IMR-90 (cell line): ENCODE data around the gene UMODL1. TPM values are rescaled to one million over a fixed set of nuclear protein-coding genes. Genes with fewer than 3 reads are reported as not detected.

Experiments used
- ATAC-seq: fragments of 200-7000 bp; cut with Tn5 transposase; 2 replicates; pipeline ENCODE4 v1.9.1; 2020; ENCODE audit warnings: low read depth, mild to moderate bottlenecking, moderate library complexity
- BruUV-seq: library from RNA; stranded (reverse); fragments of 400-500 nt; replicated peaks from 2 replicates; lab custom pipeline; 2021; lab: Mats Ljungman, UMichigan
- CTCF ChIA-PET: fragments of 300-600 bp; formaldehyde crosslinking; extraction: SDS; loops from one replicate; lab custom pipeline; 2021; ENCODE audit warnings: antibody characterized with exemption; lab: Yijun Ruan, JAX
- POLR2A ChIA-PET: fragments of 300-600 bp; sonication (Branson Sonifier 250); formaldehyde crosslinking; loops from one replicate; lab custom pipeline; 2022; ENCODE audit warnings: antibody characterized with exemption; ENCODE audit not compliant: unreplicated experiment; lab: Charles Lee
- DNase-seq: peaks from one replicate; pipeline ENCODE4 v3.0.0; 2013
- H2AFZ ChIP-seq: replicated peaks from 2 replicates; pipeline ENCODE3; 2013; ENCODE audit warnings: low read length, mild to moderate bottlenecking; ENCODE audit not compliant: poor library complexity
- H2AK5ac ChIP-seq: 2 replicates; pipeline ENCODE4 v1.6.1; 2013; ENCODE audit warnings: low read depth, low read length, inconsistent platforms
- H2AK9ac ChIP-seq: replicated peaks from 2 replicates; pipeline ENCODE3; 2013; ENCODE audit warnings: mild to moderate bottlenecking, low read depth, low read length, moderate library complexity; ENCODE audit not compliant: poor library complexity
- H2BK120ac ChIP-seq: 2 replicates; pipeline ENCODE4 v1.6.1; 2013; ENCODE audit warnings: low read depth, low read length, inconsistent platforms
- H2BK15ac ChIP-seq: 3 replicates; pipeline ENCODE4 v1.6.1; 2013; ENCODE audit warnings: low read depth, low read length, inconsistent platforms
- H2BK20ac ChIP-seq: 2 replicates; pipeline ENCODE4 v1.6.1; 2013; ENCODE audit warnings: low read depth, mild to moderate bottlenecking, inconsistent platforms, low read length, moderate library complexity
- H2BK5ac ChIP-seq: 2 replicates; pipeline ENCODE4 v1.6.1; 2013; ENCODE audit warnings: mild to moderate bottlenecking, low read depth, low read length, inconsistent platforms; ENCODE audit not compliant: poor library complexity, severe bottlenecking
- H3K14ac ChIP-seq: replicated peaks from 2 replicates; pipeline ENCODE4 v1.6.1; 2013; ENCODE audit warnings: low read depth, low read length, inconsistent platforms
- H3K18ac ChIP-seq: 2 replicates; pipeline ENCODE4 v1.6.1; 2013; ENCODE audit warnings: low read depth, low read length, control low read depth
- H3K23ac ChIP-seq: 2 replicates; pipeline ENCODE4 v1.6.1; 2013; ENCODE audit warnings: low read depth, low read length, inconsistent platforms
- H3K27ac ChIP-seq: 2 replicates; pipeline ENCODE4 v1.5.1; 2013; ENCODE audit warnings: mild to moderate bottlenecking, control low read depth, low read length; ENCODE audit not compliant: insufficient read depth
- H3K27me3 ChIP-seq: 2 replicates; pipeline ENCODE4 v1.6.1; 2013; ENCODE audit warnings: low read length; ENCODE audit not compliant: control insufficient read depth, insufficient read depth
- H3K36me3 ChIP-seq: 2 replicates; pipeline ENCODE4 v1.6.1; 2013; ENCODE audit warnings: low read length, mixed read lengths; ENCODE audit not compliant: control insufficient read depth, insufficient read depth
- H3K4ac ChIP-seq: 2 replicates; pipeline ENCODE4 v1.6.1; 2013; ENCODE audit warnings: low read depth, low read length, inconsistent platforms
- H3K4me1 ChIP-seq: 2 replicates; pipeline ENCODE4 v1.6.1; 2013; ENCODE audit warnings: low read length, mixed read lengths; ENCODE audit not compliant: control insufficient read depth, insufficient read depth
- H3K4me2 ChIP-seq: 2 replicates; pipeline ENCODE4 v1.6.1; 2013; ENCODE audit warnings: low read depth, mild to moderate bottlenecking, control low read depth, low read length, moderate library complexity
- H3K4me3 ChIP-seq: 2 replicates; pipeline ENCODE4 v1.5.1; 2013; ENCODE audit warnings: low read depth, mild to moderate bottlenecking, control low read depth, low read length, moderate library complexity; ENCODE audit not compliant: insufficient read depth
- H3K56ac ChIP-seq: 2 replicates; pipeline ENCODE4 v1.6.1; 2013; ENCODE audit warnings: low read length, inconsistent platforms; ENCODE audit not compliant: insufficient read depth; ENCODE audit errors: extremely low read depth
- H3K79me1 ChIP-seq, 2 experiments: 2 replicates each; pipeline ENCODE4 v1.6.1; 2013; ENCODE audit warnings: low read length in 2 of 2, inconsistent platforms in 1 of 2, low read depth in 1 of 2
- H3K9ac ChIP-seq: 2 replicates; pipeline ENCODE4 v1.6.1; 2013; ENCODE audit warnings: low read depth, low read length, control low read depth
- H3K9me1 ChIP-seq: 2 replicates; pipeline ENCODE4 v1.6.1; 2013; ENCODE audit warnings: low read length, inconsistent platforms; ENCODE audit not compliant: insufficient read depth
- H3K9me3 ChIP-seq: 2 replicates; pipeline ENCODE4 v1.6.1; 2013; ENCODE audit warnings: low read length; ENCODE audit not compliant: control insufficient read depth, insufficient read depth
- H4K20me1 ChIP-seq: 2 replicates; pipeline ENCODE4 v1.6.1; 2013; ENCODE audit warnings: low read length, inconsistent platforms; ENCODE audit not compliant: insufficient read depth
- H4K5ac ChIP-seq: 2 replicates; pipeline ENCODE4 v1.6.1; 2013; ENCODE audit warnings: mild to moderate bottlenecking, low read depth, low read length, control low read depth
- H4K8ac ChIP-seq, 2 experiments: 2 replicates each; pipeline ENCODE4 v1.6.1; 2013; ENCODE audit warnings: low read depth in 2 of 2, low read length in 2 of 2, control low read depth in 1 of 2, inconsistent platforms in 1 of 2
- H4K91ac ChIP-seq: 2 replicates; pipeline ENCODE4 v1.6.1; 2013; ENCODE audit warnings: low read depth, low read length, inconsistent platforms; ENCODE audit not compliant: insufficient read depth
- BHLHE40 ChIP-seq: fragments of 150-350 bp; IDR thresholded peaks from 2 replicates; pipeline ENCODE4 v1.6.1; 2016; ENCODE audit warnings: mild to moderate bottlenecking, low read depth, low read length
- SMC3 ChIP-seq: fragments of 150-350 bp; IDR thresholded peaks from 2 replicates; pipeline ENCODE4 v1.6.1; 2016; ENCODE audit warnings: low read depth, mild to moderate bottlenecking, antibody characterized with exemption, low read length, moderate library complexity
- WGBS, 2 experiments: methylation state at CpG; one replicate each; pipeline versions ENCODE4 v1.1.5 to v1.1.7; 2013; ENCODE audit warnings: missing lambda C conversion rate in 2 of 2; ENCODE audit not compliant: insufficient read length in 1 of 2; ENCODE audit errors: extremely low coverage in 2 of 2; 5-methylcytosine and 5-hydroxymethylcytosine counted together
- dilution Hi-C: fragments of 300-500 bp; cut with HindIII; formaldehyde crosslinking; loops from one replicate; pipeline ENCODE4 v1.14.3; 2018; ENCODE audit warnings: low sequenced_read_pairs; ENCODE audit not compliant: unreplicated experiment
- in situ Hi-C: fragments of 300-500 bp; cut with MboI; formaldehyde crosslinking; loops from 3 replicates; pipeline ENCODE4 v1.14.3; 2019; ENCODE audit warnings: low sequenced_read_pairs, inconsistent platforms, mixed read lengths
- intact Hi-C: fragments of 100-400 bp; cut with micrococcal nuclease; formaldehyde crosslinking; loops from 2 replicates; pipeline ENCODE4 v1.10.0; 2022
- polyA plus RNA-seq, 3 experiments: library from polyadenylated mRNA; depleted of rRNA; stranded (reverse); fragments of >200 nt; gene quantifications; 2 replicates each; pipeline ENCODE4 v1.2.3, GENCODE V29; 2012; ENCODE audit warnings: low replicate concordance in 1 of 3
- total RNA-seq: library from RNA; depleted of rRNA; stranded (reverse); fragments of >200 nt; gene quantifications from 2 replicates; pipeline ENCODE4 v1.2.3, GENCODE V29; 2012

The UMODL1 gene
- total and polyA plus RNA-seq, 2 of the 4 experiments (the other 2 are of a cell fraction), result 0.02 TPM; not detected in 1

GRCh38 chr21:42094811-42095210 lies 23.7 kb downstream of the UMODL1 start:
- peak overlapping the region; percentile 65 for H2BK20ac ChIP-seq
- DNase-seq, result no peak
- H4K5ac ChIP-seq, result no peak overlapping the region; the same call in 1 of the 2 replicates
- H3K4me1 ChIP-seq, result peaks cover 16% of the 10 kb centered on the region
- ChIA-PET CTCF (interaction anchor here (0.5 to 2.2 kb wide), 2 partner anchors 13 to 18 kb away, joined by 3 to 5 read pairs; no protein-coding TSS in a partner anchor), POLR2A (no interaction called here)
- peak overlapping the region; percentile 52 for H3K4ac ChIP-seq
- peak overlapping the region; percentile 67; the same call in 2 of the 3 replicates for H2BK15ac ChIP-seq
- peaks cover 14% of the 10 kb centered on the region for H3K9me1 ChIP-seq
- H3K36me3 ChIP-seq, result no peaks in the 10 kb centered on the region
- peak overlapping the region; percentile 67 for H2AK5ac ChIP-seq
- dilution Hi-C loops, result no loop called here
- intact Hi-C loops, result loop anchor here (1.0 to 5.0 kb wide), 2 partner anchors 85 to 143 kb away; partner anchors contain the start of genes C2CD2 and ZBTB21
- TF ChIP-seq BHLHE40 (no peak), SMC3 (0 out of 2 replicates have a peak, but pooled peaks have one; percentile 4)
- H3K18ac ChIP-seq, result peak overlapping the region; percentile 51; the same call in 1 of the 2 replicates
- H3K9ac ChIP-seq, result no peak overlapping the region
- H3K14ac ChIP-seq, result peak overlapping the region; percentile 38; the same call in 1 of the 2 replicates
- H4K8ac ChIP-seq, result peak overlapping the region; percentile 7 to 48; a peak in 2 of 4 replicates
- H3K9me3 ChIP-seq, result peaks cover 7% of the 10 kb centered on the region
- H2AK9ac ChIP-seq, result no peak overlapping the region
- no peak for ATAC-seq
- peak overlapping the region; percentile 26 for H2BK5ac ChIP-seq
- no peak overlapping the region for H3K4me2 ChIP-seq
- no peaks in the 10 kb centered on the region for H3K79me1 ChIP-seq
- H2AFZ ChIP-seq, result no peak overlapping the region
- H4K91ac ChIP-seq, result peak overlapping the region; percentile 85
- H3K23ac ChIP-seq, result no peak overlapping the region
- H3K56ac ChIP-seq, result no peak overlapping the region
- peaks cover 2% of the 10 kb centered on the region; the same call in 1 of the 2 replicates for H3K27me3 ChIP-seq
- no peak overlapping the region for H3K27ac ChIP-seq
- no peaks in the 10 kb centered on the region for H4K20me1 ChIP-seq
- in situ Hi-C loops, result loop anchor here (5.0 to 10.0 kb wide), 2 partner anchors 93 to 160 kb away; no protein-coding TSS in a partner anchor
- 74% methylated on average over 4 of the region's 6 CpGs; no CpG with 5 or more reads in 1 of the 2 experiments for WGBS, 2 experiments
- H3K4me3 ChIP-seq, result no peak overlapping the region
- BruUV-seq, result no TSS peak
- H2BK120ac ChIP-seq, result peak overlapping the region; percentile 78
